ENCODE data around the gene METTL23.

Gene METTL23

GRCh38 chr17:76683011-76683755 lies 43.5 kb upstream of the METTL23 start:
- H3K4me3 ChIP-seq (ENCODE audit: low read depth, low read length): no peak overlapping the region
- DNase-seq (ENCODE audit: low read depth): no peak
- peak; percentile 19 for TF ChIP-seq CTCF (conservative IDR thresholded peaks at IDR 0.05; ENCODE audit: low read depth, low read length)

GRCh38 chr17:76683921-76684745 lies 42.5 kb upstream of the METTL23 start:
- DNase-seq (ENCODE audit: low read depth): no peak
- no peak overlapping the region for H3K4me3 ChIP-seq (ENCODE audit: low read depth, low read length)
- TF ChIP-seq CTCF (conservative IDR thresholded peaks at IDR 0.05; ENCODE audit: low read depth, low read length): no peak

GRCh38 chr17:76684756-76685155 lies 41.9 kb upstream of the METTL23 start:
- no peak for DNase-seq (ENCODE audit: low read depth)
- no peak for TF ChIP-seq CTCF (conservative IDR thresholded peaks at IDR 0.05; ENCODE audit: low read depth, low read length)
- no peak overlapping the region for H3K4me3 ChIP-seq (ENCODE audit: low read depth, low read length)

- no peak overlapping the region for H3K4me3 ChIP-seq (ENCODE audit: low read depth, low read length)
- DNase-seq (ENCODE audit: low read depth): no peak
- no peak for TF ChIP-seq CTCF (conservative IDR thresholded peaks at IDR 0.05; ENCODE audit: low read depth, low read length)
Observed at GRCh38 chr17:76685366-76685765, 41.3 kb upstream of the METTL23 start.

GRCh38 chr17:76685846-76686245 lies 40.8 kb upstream of the METTL23 start:
- H3K4me3 ChIP-seq (ENCODE audit: low read depth, low read length): no peak overlapping the region
- TF ChIP-seq CTCF (conservative IDR thresholded peaks at IDR 0.05; ENCODE audit: low read depth, low read length): no peak
- no peak for DNase-seq (ENCODE audit: low read depth)

- no peak overlapping the region for H3K4me3 ChIP-seq (ENCODE audit: low read depth, low read length)
- DNase-seq (ENCODE audit: low read depth): no peak
- no peak for TF ChIP-seq CTCF (conservative IDR thresholded peaks at IDR 0.05; ENCODE audit: low read depth, low read length)
Observed at GRCh38 chr17:76686538-76687297, 39.9 kb upstream of the METTL23 start.

Measured in choroid plexus epithelial cell (primary cell).